Germinal center (tissue), 1 donor: ENCODE measurements around the gene IL31.

Experiments used
- DNase-seq: peaks from one replicate; pipeline ENCODE4 v3.0.0; 2012; ENCODE audit warnings: mixed read lengths, low spot score

IL31 gene

DNA sequence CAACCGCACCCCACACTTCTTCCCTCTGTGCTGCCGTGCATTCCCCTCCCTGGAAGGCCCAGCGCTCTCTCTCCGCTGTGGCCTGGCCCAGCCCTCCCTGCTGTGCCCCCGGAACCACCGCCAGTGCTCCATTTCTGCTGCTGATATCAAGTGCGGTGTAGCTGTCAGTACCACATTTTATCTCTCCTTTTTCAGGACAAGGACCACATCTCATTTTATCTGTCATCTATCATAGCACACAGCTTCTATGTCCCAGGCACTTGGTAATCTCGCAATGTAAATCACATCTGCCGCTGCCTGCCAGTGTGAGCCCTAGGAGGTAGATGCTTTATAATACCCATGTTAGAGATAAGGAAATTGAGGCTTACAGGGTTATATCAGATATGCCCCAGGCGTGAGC, 18.3 kb downstream of the IL31 start:
- no peak for DNase-seq

GRCh38 chr12:122152754-122153153, 21.3 kb downstream of the IL31 start:
- no peak for DNase-seq

GRCh38 chr12:122150127-122150681, 23.8 kb downstream of the IL31 start:
- DNase-seq: no peak

DNA sequence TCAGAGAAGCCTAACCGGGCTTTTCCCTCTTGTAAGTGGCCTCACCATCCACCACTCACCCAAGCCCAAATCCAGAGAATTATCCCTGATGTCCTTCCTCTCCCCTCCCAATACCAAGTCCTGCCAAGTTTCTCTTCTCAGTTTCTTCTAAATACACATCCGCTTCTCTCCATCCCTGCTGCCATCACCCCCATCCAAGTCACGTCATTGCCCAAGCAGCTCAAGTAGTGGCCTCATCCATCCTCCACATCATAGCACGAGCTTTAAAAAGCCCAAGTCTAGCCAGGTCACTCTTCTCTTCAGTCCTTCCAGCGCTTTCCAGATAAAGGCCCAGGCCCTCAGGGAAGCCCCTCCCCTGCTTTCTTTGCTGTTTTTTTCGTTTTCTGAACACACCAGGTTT, 25.4 kb downstream of the IL31 start:
- no peak for DNase-seq

DNA sequence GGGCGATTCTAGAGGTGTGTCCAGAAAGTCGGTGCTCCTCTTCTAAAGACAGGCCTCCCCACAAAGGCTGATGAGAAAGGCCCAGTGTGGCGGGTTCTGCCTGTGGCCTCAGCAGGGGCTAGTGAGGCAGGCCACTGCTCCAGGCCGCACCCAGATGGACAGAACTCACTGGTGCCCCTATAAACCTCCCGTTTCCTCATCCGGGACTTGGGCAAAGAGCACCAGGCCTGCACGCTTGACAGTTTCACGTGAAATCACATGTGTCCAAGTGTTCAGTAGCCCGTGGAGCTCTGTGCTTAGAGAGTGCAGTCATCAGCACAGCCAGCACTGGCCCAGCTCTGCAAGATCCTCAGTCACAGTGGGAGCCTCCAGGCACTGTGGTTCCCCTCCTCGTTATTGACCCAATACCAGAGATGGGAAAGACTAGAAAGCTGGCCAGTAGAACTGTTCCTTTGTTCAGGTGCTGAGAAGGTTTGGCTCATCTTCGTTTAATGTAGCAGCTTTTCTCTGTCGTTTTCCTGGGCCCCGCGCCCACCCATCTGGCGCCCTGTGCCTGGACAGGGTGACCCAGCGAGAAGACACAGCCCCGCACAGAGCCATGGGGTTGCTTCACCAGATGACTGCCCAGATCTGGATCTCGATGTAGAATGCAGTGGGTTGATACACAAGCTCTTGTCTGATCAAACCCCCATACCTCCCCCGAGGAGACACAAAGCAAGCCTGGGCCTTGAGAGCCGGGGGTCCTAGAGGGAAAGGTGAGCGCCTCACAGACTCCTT, 26.3 kb downstream of the IL31 start:
- no peak for DNase-seq

DNA sequence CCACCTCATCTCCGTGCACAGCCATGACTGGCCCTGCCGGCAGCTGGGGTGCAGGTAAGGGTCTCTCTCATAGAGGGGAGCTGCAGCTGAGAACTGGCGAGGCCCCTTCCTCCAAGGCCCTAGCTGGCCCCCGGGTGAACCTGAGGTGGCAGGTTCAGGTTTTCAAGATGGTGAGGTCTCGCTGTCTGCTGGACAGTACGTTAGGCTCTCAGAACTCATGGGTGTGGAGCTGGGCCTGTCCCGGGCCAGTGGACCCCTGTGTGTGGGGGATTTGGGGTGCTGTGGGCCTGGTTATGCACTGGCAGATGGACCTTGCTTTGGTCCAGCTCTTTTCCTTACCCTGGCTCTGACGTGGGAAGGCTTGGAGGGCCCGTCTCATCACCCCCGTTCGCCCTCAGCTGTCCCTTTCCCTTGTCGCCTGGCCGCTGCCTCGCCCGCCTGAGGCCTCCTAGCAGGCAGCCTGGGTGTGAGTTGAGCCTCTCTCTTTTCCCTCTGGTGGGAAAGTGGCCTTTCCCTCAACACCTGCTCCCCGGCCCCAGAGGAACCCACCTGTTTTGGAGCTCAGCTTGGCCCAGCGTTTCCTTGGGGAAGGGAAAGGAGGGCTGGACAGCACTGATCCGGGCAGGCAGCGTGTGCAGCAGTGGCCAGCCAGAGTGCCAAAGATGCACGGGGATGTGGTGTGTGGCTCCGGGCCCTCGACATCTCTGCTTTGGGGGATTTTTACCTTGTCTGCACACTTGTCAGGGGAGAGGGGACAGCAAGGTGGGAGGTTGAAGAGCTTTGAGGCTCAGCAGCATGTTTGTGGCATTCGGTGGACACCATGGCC, 28.3 kb downstream of the IL31 start:
- DNase-seq: no peak

GRCh38 chr12:122144885-122145284, 29.1 kb downstream of the IL31 start:
- DNase-seq: no peak

DNA sequence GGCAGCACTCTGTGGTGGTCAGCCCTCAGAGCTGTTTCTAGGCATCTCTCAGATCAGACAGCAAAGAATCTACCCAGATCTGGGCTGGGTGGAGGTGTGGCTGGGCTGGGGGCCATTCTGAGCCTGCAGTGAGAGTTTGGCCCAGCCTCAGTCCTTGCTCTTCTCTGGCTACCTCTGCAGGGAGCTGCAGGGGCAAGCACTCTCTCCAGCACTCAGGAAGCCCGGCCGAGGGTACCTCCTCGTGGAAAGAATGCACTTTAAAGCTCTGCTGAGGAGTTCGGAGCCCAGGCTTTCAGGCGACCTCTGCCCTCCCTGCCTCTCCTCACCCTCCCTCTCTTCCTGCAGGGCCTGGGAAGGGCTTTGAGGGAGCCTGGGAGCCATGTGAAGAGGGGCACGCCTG, 31.2 kb downstream of the IL31 start:
- no peak for DNase-seq

GRCh38 chr12:122141911-122142725, 31.9 kb downstream of the IL31 start:
- DNase-seq: no peak

DNA sequence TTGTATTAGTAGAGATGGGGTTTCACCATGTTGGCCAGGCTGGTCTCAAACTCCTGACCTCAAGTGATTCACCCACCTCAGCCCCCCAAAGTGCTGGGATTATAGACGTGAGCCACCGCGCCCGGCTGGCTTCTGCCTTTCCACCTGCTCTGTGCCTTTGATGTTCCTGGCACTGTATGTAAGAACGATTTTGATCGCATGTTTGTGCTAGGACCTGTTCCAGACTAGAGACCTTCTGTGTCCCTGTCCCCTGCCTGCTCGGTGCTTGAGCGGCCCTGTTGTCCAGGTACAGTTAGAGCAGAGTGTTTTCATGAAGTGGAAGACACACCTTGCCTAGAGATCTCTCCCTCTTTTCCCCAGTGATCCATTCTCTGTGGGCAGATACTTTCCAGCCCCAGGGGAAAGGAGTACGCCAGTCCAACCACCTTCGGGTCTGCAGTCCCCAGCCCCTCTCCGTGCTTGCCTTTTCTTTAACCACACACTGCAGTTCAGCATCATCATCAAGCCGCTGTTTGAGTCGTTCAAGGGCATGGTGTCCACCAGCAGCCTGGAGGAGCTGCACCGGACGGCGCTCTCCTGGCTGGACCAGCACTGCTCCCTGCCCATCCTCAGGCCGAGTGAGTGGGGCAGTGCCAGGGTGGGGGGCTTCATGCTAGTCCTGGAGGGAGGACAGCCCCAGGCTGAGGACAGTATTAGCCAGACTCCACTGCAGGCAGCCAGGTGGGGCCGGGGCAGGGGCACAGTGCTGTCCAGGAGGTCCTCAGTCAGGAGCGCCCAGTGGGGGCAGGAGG, 33.4 kb downstream of the IL31 start:
- DNase-seq: no peak

DNA sequence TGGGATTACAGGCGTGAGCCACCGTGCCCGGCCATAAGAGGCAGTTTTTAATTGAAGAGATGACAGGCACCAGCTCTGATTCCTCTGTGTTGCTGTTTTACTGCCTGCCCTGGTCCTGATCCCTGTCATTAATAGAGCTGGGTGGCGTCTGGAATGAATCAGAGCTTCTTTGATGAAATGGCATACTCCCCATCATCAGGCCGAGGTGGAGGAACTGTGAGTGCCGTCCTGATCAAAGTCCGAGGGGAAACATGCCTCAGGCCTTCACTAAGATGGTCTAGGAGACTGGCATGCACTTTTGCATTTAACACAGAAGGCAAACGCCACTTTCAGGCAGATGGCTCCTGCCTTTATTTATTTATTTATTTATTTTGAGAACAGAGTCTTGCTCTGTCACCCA, 34.1 kb downstream of the IL31 start:
- no peak for DNase-seq

DNA sequence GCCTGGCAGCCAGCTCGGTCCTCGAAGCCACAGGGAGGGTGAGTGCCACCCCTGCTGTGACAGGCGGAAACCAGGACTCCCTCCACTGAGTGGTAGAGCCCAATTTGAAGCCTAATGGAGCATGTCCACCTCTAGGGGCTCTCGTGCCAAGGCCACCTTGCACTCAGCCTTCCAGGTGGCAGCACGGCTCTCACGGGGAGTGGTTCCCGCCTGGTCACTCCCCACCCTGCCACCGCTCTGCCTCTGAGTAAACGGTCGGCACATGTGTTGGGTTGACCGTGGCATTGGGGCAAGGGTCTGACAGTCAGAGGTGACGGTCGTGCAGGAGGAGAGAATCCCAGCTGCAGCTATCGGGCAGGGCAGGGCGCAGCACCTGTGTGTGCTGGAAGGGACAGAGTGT, 34.8 kb downstream of the IL31 start:
- DNase-seq: no peak

DNA sequence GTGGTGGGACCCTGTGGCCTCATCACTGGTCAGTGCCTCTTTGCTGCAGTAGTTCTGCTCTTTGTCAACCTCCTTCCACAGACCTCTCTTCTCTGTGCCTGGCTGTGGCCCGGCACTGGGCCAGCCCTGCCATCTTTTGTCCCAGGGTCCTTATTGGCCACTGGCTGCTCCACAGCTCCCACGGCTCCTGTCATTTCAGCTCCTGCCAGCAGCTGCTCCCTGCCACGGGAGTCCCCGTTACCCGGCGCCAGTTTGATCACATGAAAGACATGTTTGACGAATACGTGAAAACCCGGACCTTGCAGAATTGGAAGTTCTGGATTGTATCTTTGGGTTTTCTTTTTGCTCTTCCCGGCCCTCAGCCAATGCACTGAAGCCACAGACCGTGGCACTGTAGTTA, 35.4 kb downstream of the IL31 start:
- DNase-seq: no peak

DNA sequence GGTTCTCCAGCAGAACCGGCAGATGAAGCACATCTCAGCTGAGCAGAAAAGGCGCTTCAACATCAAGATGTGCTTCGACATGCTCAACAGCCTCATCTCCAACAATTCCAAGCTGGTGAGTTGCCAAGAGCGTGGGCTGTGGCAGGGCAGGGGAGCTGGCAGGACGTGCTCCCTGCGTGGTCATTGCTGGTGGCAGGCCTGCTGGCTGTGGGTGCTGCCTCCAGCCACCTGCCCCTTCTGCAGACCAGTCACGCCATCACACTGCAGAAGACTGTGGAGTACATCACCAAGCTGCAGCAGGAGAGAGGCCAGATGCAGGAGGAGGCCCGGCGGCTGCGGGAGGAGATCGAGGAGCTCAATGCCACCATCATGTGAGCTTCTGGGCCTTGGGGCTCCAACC, 35.8 kb downstream of the IL31 start:
- DNase-seq: no peak

- DNase-seq: no peak
Measured at GRCh38 chr12:122137681-122138080, 36.3 kb downstream of the IL31 start.

DNA sequence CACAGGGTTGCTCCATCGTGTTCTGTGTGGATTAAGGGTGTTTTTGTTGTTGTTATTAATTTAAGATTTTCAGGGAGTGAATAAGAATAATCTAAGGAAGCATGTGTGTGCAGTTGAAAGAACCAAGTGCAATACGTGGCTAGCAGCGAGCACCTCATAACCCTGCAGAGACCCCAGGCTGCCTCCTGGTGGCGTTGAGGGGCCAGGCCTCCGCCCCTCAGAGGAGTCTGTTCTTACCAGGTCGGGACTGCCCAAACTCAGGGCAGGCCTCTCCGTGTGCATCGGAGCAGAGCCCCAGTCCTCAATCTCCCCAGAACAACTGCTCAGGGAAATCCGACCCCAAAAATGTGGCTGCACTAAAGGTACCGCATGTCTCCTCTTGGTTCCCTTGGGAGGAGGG, 36.8 kb downstream of the IL31 start:
- DNase-seq: no peak

DNA sequence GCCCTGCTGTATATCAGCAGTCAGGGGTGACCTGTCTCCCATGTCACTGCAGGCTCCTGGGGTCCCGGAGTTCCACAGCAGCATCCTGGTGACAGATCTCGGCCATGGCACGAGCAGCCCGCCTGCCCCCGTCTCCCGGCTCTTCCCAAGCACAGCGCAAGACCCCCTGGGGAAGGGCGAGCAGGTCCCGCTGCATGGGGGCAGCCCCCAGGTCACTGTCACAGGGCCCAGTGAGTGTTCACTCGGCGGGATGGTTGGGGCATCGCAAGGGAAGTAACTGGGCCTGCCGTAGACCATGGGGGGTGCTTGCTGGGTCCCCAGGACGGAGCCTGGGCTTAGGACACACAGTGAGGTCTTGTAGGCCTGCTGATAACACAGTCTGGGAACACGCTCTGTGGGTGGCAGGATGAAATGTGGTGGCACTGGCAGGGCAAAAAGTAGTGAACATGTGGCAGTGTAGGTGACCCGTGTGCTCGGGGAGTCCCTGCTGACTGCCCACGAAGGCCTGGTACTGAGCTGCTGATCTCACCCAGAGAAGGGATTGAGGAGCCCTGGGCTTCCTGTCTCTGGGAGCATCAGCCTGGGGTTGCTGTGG, 38.5 kb downstream of the IL31 start:
- DNase-seq: no peak

- no peak for DNase-seq
Measured at GRCh38 chr12:122133192-122133950, 40.6 kb downstream of the IL31 start.

GRCh38 chr12:122130150-122130549, 43.9 kb downstream of the IL31 start:
- no peak for DNase-seq

- DNase-seq: no peak
Measured at GRCh38 chr12:122129131-122129530, 44.9 kb downstream of the IL31 start.
